Astrocyte of the hippocampus (primary cell): ENCODE results near the gene ANKRD45.
"Not testable (repeated sequence)": the region's sequence is repeated elsewhere in the genome, so short reads cannot be mapped to it uniquely, and the experiment has no call there.

Experiments
- DNase-seq: peaks from one replicate; pipeline ENCODE4 v3.0.0; 2011; ENCODE audit warnings: low read depth, low spot score

The ANKRD45 gene, protein sequence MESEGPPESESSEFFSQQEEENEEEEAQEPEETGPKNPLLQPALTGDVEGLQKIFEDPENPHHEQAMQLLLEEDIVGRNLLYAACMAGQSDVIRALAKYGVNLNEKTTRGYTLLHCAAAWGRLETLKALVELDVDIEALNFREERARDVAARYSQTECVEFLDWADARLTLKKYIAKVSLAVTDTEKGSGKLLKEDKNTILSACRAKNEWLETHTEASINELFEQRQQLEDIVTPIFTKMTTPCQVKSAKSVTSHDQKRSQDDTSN

GRCh38 chr1:173669491-173669941, at the start of gene ANKRD45:
Gene ANKRD45, minus strand, starts transcription at chr1:173669851. Its CDS starts 10,433 bp downstream, at chr1:173659418.
- peak; percentile 81 for DNase-seq

- DNase-seq: no peak
These were observed 47.6 kb upstream of the ANKRD45 start for GRCh38 chr1:173717238-173717637.

- DNase-seq: no peak
These were observed 45.8 kb upstream of the ANKRD45 start for GRCh38 chr1:173715538-173715844.

DNA sequence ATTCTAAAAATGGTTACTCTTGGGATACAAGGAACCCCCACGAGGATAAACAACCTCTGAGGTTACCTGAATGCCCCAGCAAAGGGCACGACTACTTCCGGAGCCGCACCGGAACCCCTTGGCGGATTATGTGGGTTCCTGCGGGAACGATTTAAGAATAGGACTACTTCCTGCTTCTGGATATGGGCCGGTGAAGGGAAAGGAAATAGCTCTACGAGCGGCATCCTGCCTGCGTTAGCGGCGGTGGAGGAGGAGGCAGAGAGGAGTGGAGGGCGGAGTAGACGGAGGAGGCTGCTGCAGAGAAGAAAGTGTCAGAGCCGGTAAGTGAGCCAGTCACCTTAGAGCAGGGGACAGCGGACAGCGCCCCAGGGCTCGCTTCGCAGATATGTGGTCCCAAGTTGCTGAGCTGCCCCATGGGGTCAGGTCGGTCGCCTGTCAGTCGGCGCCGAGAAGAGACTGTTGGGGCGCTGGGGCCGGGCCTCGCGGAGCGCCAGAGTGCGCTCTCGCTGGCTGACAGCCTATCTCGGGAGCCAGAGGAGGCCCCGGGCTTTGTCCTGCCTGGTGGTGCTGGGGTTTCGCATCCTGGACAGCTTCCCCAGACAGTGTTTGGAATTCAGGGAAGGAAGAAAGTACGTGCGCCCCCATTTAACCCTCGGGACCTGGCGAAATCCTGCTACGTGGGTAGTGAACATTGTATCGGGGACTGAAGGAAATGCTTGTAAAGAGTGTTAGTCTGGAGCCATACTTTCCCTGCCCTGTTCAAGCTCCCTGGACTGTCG, 45.3 kb upstream of the ANKRD45 start, which contains the start of gene KLHL20:
TSS of gene KLHL20 (plus strand) at position 223 of the 779 bp plus-strand sequence. CDS start 1,063 bp downstream, outside the sequence.
- DNase-seq: peak; percentile 94

DNA sequence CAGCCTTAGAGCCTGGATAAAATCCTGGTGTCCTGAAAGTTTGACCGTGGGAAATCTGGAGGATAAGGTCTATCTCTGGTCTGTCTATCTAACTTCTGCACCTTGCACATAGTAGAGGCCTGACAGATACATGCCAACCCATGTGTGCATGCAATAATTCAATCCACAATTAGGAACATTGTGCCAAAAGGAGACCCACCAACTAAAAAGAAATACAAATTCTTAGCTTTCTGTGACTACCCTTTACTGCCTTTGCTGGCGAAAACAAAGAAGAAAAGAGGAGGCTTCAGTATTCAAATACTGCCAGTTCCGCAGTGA, 44.7 kb upstream of the ANKRD45 start:
- no peak for DNase-seq

DNA sequence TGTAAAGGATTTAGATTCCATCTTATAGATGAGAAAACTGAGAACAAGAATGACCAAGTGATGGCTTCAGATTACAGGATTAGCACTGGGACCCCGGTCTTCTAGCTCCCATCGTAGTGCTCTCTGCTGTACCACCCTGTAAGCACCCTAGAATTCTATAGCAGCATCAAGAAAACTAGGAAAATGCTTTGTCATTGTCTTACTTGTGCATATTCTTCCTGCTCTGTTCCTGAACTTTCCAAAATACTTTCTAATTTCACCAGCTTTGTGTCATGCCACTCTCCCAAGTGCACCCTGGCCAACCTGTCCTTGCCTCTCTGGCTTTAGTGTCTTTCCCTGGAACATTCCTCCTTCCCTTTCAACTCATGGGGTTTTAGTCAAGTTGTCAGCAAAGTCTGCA, 39.1 kb upstream of the ANKRD45 start:
- DNase-seq: no peak

DNA sequence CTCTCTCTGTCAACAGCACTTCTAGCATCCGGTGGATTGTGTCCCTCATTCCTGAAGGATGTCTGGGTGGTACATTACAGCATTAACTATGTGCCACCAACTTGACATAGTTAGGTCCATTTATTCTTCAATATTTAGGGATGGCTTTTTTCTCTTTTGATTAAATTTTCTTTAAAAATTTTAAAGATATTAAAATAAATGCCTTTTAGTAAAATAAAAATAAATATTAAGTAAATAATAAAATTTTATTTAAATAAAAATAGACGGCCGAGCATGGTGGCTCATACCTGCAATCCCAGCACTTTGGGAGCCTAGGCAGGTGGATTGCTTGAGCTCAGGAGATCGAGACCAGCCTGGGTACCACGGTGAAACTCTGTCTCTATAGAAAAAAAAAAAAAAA, 35.5 kb upstream of the ANKRD45 start:
- DNase-seq: no peak

- no peak for DNase-seq
These were observed 33.1 kb upstream of the ANKRD45 start for GRCh38 chr1:173702736-173703135.

DNA sequence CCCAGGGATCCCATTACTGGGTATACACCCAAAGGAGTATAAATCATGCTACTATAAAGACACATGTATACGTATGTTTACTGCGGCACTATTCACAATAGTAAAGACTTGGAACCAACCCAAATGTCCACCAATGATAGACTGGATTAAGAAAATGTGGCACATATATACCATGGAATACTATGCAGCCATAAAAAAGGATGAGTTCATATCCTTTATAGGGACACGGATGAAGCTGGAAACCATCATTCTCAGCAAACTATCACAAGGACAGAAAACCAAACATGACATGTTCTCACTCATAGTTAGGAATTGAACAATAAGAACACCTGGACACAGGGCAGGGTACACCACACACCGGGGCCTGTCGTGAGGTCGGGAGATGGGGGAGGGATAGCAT, 31.6 kb upstream of the ANKRD45 start:
- DNase-seq: not testable (repeated sequence)

DNA sequence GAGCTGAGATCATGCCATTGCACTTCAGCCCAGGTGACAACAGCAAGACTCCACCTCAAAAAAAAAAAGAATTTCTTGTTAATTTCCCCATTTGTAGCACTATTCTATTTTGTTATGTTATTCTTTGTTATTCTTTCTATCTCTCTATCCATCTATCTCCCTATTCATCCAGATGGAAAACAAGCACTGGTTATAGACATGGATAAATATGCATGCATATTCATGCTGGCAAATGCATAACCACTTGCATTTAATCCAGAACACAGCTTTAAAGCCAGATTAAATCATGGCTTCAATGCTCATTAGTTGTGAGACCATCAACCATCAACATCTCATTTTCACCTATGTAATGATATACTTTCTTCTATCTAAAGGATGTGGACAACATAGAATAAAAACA, 23.6 kb upstream of the ANKRD45 start:
- no peak for DNase-seq

DNA sequence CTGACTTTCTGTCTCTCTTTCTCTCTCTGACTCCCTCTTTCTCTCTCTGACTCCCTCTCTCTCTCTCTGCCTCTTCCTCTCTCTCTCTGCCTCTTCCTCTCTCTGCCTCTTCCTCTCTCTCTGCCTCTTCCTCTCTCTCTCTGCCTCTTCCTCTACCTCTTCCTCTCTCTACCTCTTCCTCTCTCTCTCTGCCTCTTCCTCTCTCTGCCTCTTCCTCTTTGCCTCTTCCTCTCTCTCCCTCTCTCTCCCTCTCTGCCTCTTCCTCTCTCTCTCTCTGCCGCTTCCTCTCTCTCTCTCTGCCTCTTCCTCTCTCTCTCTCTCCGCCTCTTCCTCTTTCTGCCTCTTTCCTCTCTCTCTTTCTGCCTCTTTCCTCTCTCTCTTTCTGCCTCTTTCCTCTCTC, 18.6 kb upstream of the ANKRD45 start:
- DNase-seq: no peak

GRCh38 chr1:173685121-173685520, 15.5 kb upstream of the ANKRD45 start:
- DNase-seq: not testable (repeated sequence)

DNA sequence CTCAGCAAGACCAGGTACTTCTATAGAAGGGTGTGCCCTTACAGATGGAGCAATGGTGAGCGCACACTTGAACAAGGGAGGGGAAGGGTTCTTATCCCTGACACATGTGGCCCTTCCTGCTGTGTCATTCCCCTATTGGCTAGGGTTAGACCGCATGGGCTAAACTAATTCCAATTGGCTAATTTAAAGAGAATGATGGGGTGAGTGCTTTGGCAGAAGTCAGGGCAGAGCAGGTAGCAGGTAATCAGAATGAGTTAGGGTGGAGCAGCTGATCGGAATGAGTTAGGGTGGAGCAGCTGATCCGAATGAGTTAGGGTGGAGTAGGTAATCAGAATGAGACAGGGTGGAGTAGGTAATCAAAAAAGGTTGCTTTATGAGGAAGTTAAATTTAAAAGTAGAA, 14.2 kb upstream of the ANKRD45 start:
- not testable (repeated sequence) for DNase-seq

- no peak for DNase-seq
These were observed 12.5 kb upstream of the ANKRD45 start for GRCh38 chr1:173682184-173682583.

DNA sequence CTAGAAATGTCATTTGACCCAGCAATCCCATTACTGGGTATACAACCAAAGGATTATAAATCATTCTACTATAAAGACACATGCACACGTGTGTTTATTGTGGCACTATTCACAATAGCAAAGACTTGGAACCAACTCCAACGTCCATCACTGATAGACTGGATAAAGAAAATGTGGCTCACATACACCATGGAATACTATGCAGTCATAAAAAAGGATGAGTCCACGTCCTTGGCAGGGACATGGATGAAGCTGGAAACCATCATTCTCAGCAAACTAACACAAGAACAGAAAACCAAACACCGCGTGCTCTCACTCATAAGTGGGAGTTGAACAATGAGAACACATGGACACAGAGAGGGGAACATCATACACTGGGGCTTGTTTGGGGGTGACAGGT, 10.5 kb upstream of the ANKRD45 start:
- DNase-seq: not testable (repeated sequence)

- DNase-seq: not testable (repeated sequence)
These were observed 4.8 kb upstream of the ANKRD45 start for GRCh38 chr1:173674496-173674895.

- DNase-seq: no peak
These were observed 3.0 kb downstream of the ANKRD45 start for GRCh38 chr1:173666646-173667045.

GRCh38 chr1:173663159-173663558, 6.5 kb downstream of the ANKRD45 start:
- peak; percentile 6 for DNase-seq

GRCh38 chr1:173661763-173662162, 7.9 kb downstream of the ANKRD45 start:
- no peak for DNase-seq

DNA sequence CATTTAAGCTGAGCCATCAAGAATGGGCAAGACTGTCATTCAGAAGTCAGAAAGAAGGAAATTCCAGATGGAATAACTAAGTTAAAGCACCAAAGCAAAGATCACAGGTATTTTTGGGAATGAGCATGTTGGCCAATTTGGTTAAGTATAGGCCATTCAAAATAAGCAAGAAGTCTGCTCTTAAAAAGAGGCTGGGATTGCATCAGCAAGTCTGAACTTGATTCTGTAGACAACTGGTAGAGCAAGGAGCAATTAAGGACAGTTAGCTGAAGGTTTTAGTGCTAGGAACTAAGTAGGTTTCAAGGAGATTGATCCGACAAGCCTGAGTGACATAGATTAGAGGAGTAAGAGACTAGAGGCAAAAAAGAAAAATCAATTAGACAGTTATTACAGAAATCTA, 8.4 kb downstream of the ANKRD45 start:
- DNase-seq: no peak

DNA sequence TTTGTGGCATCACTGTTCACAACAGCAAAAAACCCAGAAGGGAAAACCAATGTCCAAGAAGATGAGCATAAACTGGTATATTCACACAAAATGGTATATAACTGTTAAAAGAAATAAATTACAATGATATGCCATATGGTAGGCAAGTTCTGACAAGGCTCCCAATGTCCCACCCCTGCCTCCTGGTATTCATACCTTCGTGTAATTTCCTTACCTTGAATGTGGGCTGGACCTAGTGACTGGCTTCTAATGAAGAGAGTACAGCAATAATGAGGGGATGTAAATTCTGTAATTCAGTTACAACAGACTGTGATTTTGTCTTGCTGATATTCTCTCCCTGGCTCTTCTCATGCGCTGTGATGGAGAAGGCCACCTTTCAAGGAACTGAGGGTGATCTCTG, 9.3 kb downstream of the ANKRD45 start:
- no peak for DNase-seq

DNA sequence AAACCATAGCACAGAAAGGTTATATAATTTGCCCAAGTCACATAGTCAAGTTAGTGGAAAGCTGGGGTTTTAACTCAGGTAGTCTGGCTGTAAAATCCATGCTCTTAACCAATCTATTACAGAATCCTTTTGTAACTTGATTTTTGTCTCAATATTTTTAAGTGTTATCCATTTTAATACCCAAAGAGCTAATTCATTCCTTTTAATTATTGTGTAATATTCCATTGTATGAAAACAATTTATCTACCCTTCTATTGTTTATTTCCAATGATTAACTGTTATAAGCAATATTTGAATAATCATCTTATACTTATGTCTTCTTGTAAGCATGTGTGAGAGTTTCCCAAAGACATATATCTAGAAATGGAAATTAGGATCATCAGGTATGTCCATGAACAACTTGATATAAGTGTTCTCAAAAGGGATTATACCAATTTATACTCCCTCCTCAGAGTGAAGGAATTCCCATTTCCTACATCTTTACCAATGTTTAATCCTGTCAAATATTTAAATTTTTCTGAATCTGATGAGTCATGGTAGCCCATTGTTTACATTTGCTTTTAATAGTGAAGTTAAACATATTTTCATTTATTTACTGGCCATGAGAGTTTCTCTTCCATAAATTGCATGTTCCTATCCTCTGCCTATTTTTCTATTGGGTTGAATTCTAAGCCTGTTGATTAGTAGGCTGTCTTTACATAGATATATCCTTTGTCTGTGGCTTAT, 20.6 kb downstream of the ANKRD45 start:
- DNase-seq: no peak

DNA sequence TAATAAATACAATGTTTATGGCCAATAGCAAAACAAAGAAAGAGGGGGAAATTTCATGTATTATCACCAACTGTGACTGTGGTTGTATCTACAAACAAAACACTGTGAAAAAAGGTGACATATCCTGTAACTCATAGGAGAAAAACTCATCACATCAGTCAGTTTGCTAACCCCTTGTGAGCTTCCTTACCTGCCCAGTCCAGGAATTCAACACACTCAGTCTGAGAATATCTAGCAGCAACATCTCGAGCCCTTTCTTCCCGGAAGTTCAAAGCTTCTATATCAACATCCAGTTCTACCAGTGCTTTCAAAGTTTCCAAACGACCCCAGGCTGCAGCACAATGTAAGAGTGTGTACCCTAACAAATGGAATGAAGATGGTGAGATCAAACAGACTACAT, 23.0 kb downstream of the ANKRD45 start:
- DNase-seq: no peak
